Measurements from ENCODE around the gene CHST8. TPM values are rescaled to one million over a fixed set of nuclear protein-coding genes. Genes with fewer than 3 reads are reported as not detected.

The CHST8 gene
- total RNA-seq, 1 donor from 2014 or later: not detected

GRCh38 chr19:33630880-33631608, 9.3 kb downstream of the CHST8 start:
- DNase-seq (ENCODE audit: low read depth): no peak
- TF ChIP-seq CTCF (conservative IDR thresholded peaks at IDR 0.05; ENCODE audit: low read depth, low read length): no peak
- no peak overlapping the region for H3K4me3 ChIP-seq (ENCODE audit: low read depth, low read length)

- TF ChIP-seq CTCF (conservative IDR thresholded peaks at IDR 0.05; ENCODE audit: low read depth, low read length): no peak
- no peak for DNase-seq (ENCODE audit: low read depth)
- H3K4me3 ChIP-seq (ENCODE audit: low read depth, low read length): no peak overlapping the region
Measured at GRCh38 chr19:33631609-33631973, 9.8 kb downstream of the CHST8 start.

- DNase-seq (ENCODE audit: low read depth): no peak
- H3K4me3 ChIP-seq (ENCODE audit: low read depth, low read length): no peak overlapping the region
- no peak for TF ChIP-seq CTCF (conservative IDR thresholded peaks at IDR 0.05; ENCODE audit: low read depth, low read length)
Measured at GRCh38 chr19:33634361-33635091, 12.8 kb downstream of the CHST8 start.

GRCh38 chr19:33638167-33639034, 16.6 kb downstream of the CHST8 start:
- no peak for DNase-seq (ENCODE audit: low read depth)
- TF ChIP-seq CTCF (conservative IDR thresholded peaks at IDR 0.05; ENCODE audit: low read depth, low read length): no peak
- no peak overlapping the region for H3K4me3 ChIP-seq (ENCODE audit: low read depth, low read length)

GRCh38 chr19:33639035-33639681, 17.4 kb downstream of the CHST8 start:
- H3K4me3 ChIP-seq (ENCODE audit: low read depth, low read length): no peak overlapping the region
- no peak for DNase-seq (ENCODE audit: low read depth)
- TF ChIP-seq CTCF (conservative IDR thresholded peaks at IDR 0.05; ENCODE audit: low read depth, low read length): no peak

- no peak for TF ChIP-seq CTCF (conservative IDR thresholded peaks at IDR 0.05; ENCODE audit: low read depth, low read length)
- H3K4me3 ChIP-seq (ENCODE audit: low read depth, low read length): no peak overlapping the region
Measured at GRCh38 chr19:33640773-33641172, 19.0 kb downstream of the CHST8 start.

More at GRCh38 chr19:33640773-33641172, 19.0 kb downstream of the CHST8 start:
- no peak for DNase-seq (ENCODE audit: low read depth)

Measured in epithelial cell of proximal tubule (primary cell).